RWPE1 (cell line): ENCODE results near the gene PNPLA3.
"Not testable (repeated sequence)": the region's sequence is repeated elsewhere in the genome, so short reads cannot be mapped to it uniquely, and the experiment has no call there.

ENCODE experiments used
- CTCF ChIA-PET: fragments of 350-600 bp; sonication (Branson Sonifier 250); formaldehyde crosslinking; extraction: SDS; loops from one replicate; lab custom pipeline; 2021; lab: Yijun Ruan, JAX
- POLR2A ChIA-PET: fragments of 400-600 bp; formaldehyde crosslinking; extraction: SDS; loops from one replicate; lab custom pipeline; 2020; ENCODE audit warnings: antibody characterized with exemption; ENCODE audit not compliant: low non-redundant PET; lab: Yijun Ruan, JAX
- DNase-seq: peaks from one replicate; pipeline ENCODE4 v3.0.0; 2012; ENCODE audit warnings: low spot score
- H3K27ac ChIP-seq: fragments of 450-650 bp; 2 replicates; pipeline ENCODE4 v1.5.1; 2017
- CTCF ChIP-seq: fragments of 450-650 bp; conservative IDR thresholded peaks from 2 replicates; pipeline ENCODE4 v1.5.1; 2017; ENCODE audit warnings: low read depth, mild to moderate bottlenecking

The PNPLA3 gene

GRCh38 chr22:43894122-43894521 lies 29.5 kb upstream of the PNPLA3 start:
- CTCF ChIA-PET = interaction anchor here (0.6 kb wide), 1 partner anchor 109 kb away, joined by 3 read pairs; no protein-coding TSS in a partner anchor

GRCh38 chr22:43895986-43896645 lies 27.5 kb upstream of the PNPLA3 start:
- ChIA-PET POLR2A (no interaction called here), CTCF (interaction anchor here (0.8 to 1.1 kb wide), 2 partner anchors 11 to 12 kb away, joined by 3 to 4 read pairs; no protein-coding TSS in a partner anchor)
- no peak for TF ChIP-seq CTCF
- no peak for DNase-seq
- no peak overlapping the region for H3K27ac ChIP-seq

More at GRCh38 chr22:43894122-43894521, 29.5 kb upstream of the PNPLA3 start:
- no peak overlapping the region for H3K27ac ChIP-seq
- no peak for DNase-seq
- TF ChIP-seq CTCF = no peak
- POLR2A ChIA-PET = no interaction called here

GRCh38 chr22:43897751-43898261 lies 25.8 kb upstream of the PNPLA3 start:
- peak overlapping the region; percentile 36 for H3K27ac ChIP-seq
- ChIA-PET CTCF (interaction anchor here (1.2 kb wide), 1 partner anchor 31 kb away, joined by 3 read pairs; no protein-coding TSS in a partner anchor), POLR2A (no interaction called here)
- TF ChIP-seq CTCF = no peak
- DNase-seq = peak; percentile 31

- H3K27ac ChIP-seq = no peak overlapping the region
- DNase-seq = no peak
- no peak for TF ChIP-seq CTCF
- CTCF ChIA-PET = no interaction called here
- POLR2A ChIA-PET = no interaction called here
Observed at GRCh38 chr22:43900206-43900605, 23.4 kb upstream of the PNPLA3 start.

- ChIA-PET CTCF (interaction anchor here (0.9 kb wide), 1 partner anchor 43 kb away, joined by 3 read pairs; no protein-coding TSS in a partner anchor), POLR2A (no interaction called here)
- TF ChIP-seq CTCF = no peak
- peak overlapping the region; percentile 60 for H3K27ac ChIP-seq
- peak; percentile 39 for DNase-seq
Observed at GRCh38 chr22:43901976-43902643, 21.5 kb upstream of the PNPLA3 start.

GRCh38 chr22:43903033-43903432 lies 20.6 kb upstream of the PNPLA3 start:
- H3K27ac ChIP-seq = peak overlapping the region; percentile 60
- DNase-seq, POLR2A ChIA-PET, CTCF ChIA-PET: not testable (repeated sequence)

GRCh38 chr22:43904412-43904811 lies 19.2 kb upstream of the PNPLA3 start:
- TF ChIP-seq CTCF = peak; percentile 55
- POLR2A ChIA-PET, DNase-seq, CTCF ChIA-PET, H3K27ac ChIP-seq: not testable (repeated sequence)
